ENCODE data around the gene UBE2D4.
"Not testable (repeated sequence)": the region's sequence is repeated elsewhere in the genome, so short reads cannot be mapped to it uniquely, and the experiment has no call there.

GRCh38 chr7:43966392-43966791 lies 40.2 kb downstream of the UBE2D4 start:
- not testable (repeated sequence) for TF ChIP-seq CTCF (IDR thresholded peaks at IDR 0.05; ENCODE audit: low read depth, low read length); POLR2A (IDR thresholded peaks at IDR 0.05; ENCODE audit: extremely low read depth, insufficient read length); MAX (IDR thresholded peaks at IDR 0.05; ENCODE audit: low read depth, low read length); MYC (IDR thresholded peaks at IDR 0.05; ENCODE audit: low read depth, low read length)
